H1 (cell line): Measurements from ENCODE around the gene TTPAL.

ENCODE experiments used
- CHD2 ChIP-seq: IDR thresholded peaks from 2 replicates; pipeline ENCODE4 v1.6.1; 2012; ENCODE audit warnings: low read length, improper control_type of control experiment
- KDM1A ChIP-seq: fragments of 200-600, 300-600 bp; sonication (generic); IDR thresholded peaks from 2 replicates; pipeline ENCODE4 v1.7.1; 2016; ENCODE audit warnings: mild to moderate bottlenecking, low read length, borderline replicate concordance
- POLR2A ChIP-seq, 2 experiments: IDR thresholded peaks; 1 replicate in 1 of 2; 2 replicates in 1 of 2; pipeline ENCODE4 v1.6.1; 2011; ENCODE audit warnings: low read depth in 2 of 2, low read length in 2 of 2, mild to moderate bottlenecking in 2 of 2; ENCODE audit errors: control extremely low read depth in 1 of 2
- POLR2AphosphoS5 ChIP-seq: IDR thresholded peaks from 2 replicates; pipeline ENCODE4 v1.6.1; 2011; ENCODE audit warnings: low read depth, low read length
- SP2 ChIP-seq: IDR thresholded peaks from 2 replicates; pipeline ENCODE4 v1.6.1; 2012; ENCODE audit warnings: mild to moderate bottlenecking, low read length, inconsistent platforms
- TAF7 ChIP-seq: optimal IDR thresholded peaks from 2 replicates; pipeline ENCODE3; 2011; ENCODE audit warnings: low read depth, mild to moderate bottlenecking, inconsistent platforms, low read length, moderate library complexity, borderline replicate concordance
- TF ChIP-seq, protein P1 (sequence below): IDR thresholded peaks from 2 replicates; pipeline ENCODE4 v1.6.1; 2011; ENCODE audit warnings: low read depth, mild to moderate bottlenecking, low read length; ENCODE audit not compliant: insufficient read depth
- TF ChIP-seq, protein P2 (sequence below), 3 experiments: IDR thresholded peaks; 1 replicate in 2 of 3; 2 replicates in 1 of 3; pipeline versions ENCODE4 v1.5.1 to v1.6.1; 2011; ENCODE audit warnings: low read length in 3 of 3, mild to moderate bottlenecking in 3 of 3, inconsistent platforms in 2 of 3, low read depth in 1 of 3, moderate library complexity in 1 of 3; ENCODE audit not compliant: insufficient read depth in 1 of 3; ENCODE audit errors: control extremely low read depth in 1 of 3

DNA sequence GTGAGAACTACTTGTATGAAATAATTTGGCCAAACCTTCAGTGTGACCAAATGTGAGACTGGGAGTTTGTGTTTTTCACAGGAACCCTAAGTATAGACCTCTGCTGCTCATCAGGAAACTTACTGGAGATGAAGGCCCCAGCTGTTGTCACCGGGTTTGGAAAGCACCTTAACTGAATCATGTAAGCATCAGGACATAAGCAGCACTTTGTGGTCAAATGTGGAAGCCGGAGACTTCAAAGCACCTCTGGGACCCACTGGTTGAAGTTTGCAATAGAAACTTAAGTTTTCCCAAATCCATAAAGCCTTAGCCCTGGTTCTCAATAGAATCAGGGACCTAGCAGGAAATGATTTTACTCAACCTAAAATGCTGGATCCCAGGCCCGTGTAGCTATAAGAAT lies 14.3 kb downstream of the TTPAL start:
- TF ChIP-seq KDM1A, result no peak
- TF ChIP-seq, protein P1, sequence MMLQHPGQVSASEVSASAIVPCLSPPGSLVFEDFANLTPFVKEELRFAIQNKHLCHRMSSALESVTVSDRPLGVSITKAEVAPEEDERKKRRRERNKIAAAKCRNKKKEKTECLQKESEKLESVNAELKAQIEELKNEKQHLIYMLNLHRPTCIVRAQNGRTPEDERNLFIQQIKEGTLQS, result no peak
- no peak for TF ChIP-seq POLR2A (IDR thresholded peaks at IDR 0.05; ENCODE audit: control extremely low read depth in 1 of 2, low read depth in 2 of 2, low read length in 2 of 2)
- TF ChIP-seq CHD2, result no peak
- no peak for TF ChIP-seq SP2
- TF ChIP-seq, protein P2, sequence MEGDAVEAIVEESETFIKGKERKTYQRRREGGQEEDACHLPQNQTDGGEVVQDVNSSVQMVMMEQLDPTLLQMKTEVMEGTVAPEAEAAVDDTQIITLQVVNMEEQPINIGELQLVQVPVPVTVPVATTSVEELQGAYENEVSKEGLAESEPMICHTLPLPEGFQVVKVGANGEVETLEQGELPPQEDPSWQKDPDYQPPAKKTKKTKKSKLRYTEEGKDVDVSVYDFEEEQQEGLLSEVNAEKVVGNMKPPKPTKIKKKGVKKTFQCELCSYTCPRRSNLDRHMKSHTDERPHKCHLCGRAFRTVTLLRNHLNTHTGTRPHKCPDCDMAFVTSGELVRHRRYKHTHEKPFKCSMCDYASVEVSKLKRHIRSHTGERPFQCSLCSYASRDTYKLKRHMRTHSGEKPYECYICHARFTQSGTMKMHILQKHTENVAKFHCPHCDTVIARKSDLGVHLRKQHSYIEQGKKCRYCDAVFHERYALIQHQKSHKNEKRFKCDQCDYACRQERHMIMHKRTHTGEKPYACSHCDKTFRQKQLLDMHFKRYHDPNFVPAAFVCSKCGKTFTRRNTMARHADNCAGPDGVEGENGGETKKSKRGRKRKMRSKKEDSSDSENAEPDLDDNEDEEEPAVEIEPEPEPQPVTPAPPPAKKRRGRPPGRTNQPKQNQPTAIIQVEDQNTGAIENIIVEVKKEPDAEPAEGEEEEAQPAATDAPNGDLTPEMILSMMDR (IDR thresholded peaks at IDR 0.05; ENCODE audit: control extremely low read depth in 1 of 3, insufficient read depth in 1 of 3, low read depth in 1 of 3, low read length in 3 of 3), result no peak
- no peak for TF ChIP-seq TAF7
- TF ChIP-seq POLR2AphosphoS5, result no peak
